ENCODE data around the gene TOLLIP. TPM values are rescaled to one million over a fixed set of nuclear protein-coding genes. Genes with fewer than 3 reads are reported as not detected.

The TOLLIP gene
- polyA plus RNA-seq, 1 experiment, result 38.3 TPM

- H3K27me3 ChIP-seq (ENCODE audit: control insufficient read depth, insufficient read depth, low read length), result no peaks in the 10 kb centered on the region
- POLR2A ChIA-PET, result no interaction called here
- H3K4me3 ChIP-seq (ENCODE audit: low read depth, low read length), result no peak overlapping the region
- DNase-seq (ENCODE audit: low read depth), result no peak
- peaks cover 12% of the 10 kb centered on the region for H3K36me3 ChIP-seq (ENCODE audit: control insufficient read depth, insufficient read depth, low read length)
- TF ChIP-seq, protein P1, sequence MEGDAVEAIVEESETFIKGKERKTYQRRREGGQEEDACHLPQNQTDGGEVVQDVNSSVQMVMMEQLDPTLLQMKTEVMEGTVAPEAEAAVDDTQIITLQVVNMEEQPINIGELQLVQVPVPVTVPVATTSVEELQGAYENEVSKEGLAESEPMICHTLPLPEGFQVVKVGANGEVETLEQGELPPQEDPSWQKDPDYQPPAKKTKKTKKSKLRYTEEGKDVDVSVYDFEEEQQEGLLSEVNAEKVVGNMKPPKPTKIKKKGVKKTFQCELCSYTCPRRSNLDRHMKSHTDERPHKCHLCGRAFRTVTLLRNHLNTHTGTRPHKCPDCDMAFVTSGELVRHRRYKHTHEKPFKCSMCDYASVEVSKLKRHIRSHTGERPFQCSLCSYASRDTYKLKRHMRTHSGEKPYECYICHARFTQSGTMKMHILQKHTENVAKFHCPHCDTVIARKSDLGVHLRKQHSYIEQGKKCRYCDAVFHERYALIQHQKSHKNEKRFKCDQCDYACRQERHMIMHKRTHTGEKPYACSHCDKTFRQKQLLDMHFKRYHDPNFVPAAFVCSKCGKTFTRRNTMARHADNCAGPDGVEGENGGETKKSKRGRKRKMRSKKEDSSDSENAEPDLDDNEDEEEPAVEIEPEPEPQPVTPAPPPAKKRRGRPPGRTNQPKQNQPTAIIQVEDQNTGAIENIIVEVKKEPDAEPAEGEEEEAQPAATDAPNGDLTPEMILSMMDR (IDR thresholded peaks at IDR 0.05; ENCODE audit: insufficient read depth, low read depth, low read length), result no peak
- CTCF ChIA-PET, result no interaction called here
These were observed 14.3 kb downstream of the TOLLIP start for GRCh38 chr11:1295086-1295485.

DNA sequence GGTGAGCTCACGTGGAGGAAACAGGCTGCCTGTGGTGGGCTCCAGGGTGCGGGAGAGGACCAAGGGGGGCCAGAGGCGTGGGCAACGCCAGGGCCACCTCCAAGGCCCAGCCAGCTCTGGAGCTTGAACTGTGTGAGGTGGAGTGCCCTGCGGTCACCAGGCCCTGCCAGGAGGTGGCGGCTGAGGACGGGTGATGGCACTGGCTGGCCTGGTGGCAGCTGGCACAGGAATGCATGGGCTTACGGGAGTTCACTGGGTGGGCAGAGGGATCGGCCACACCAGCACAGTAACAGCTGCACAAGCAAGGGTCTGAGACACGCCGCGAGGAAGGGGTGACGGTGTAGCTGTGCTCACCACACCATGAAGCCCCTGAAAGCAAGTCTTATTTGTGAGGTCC lies 15.8 kb downstream of the TOLLIP start:
- ChIA-PET CTCF (interaction anchor here (1.3 to 1.6 kb wide), 3 partner anchors 12 to 222 kb away, joined by 3 to 5 read pairs (median 4); partner anchors contain the start of gene TOLLIP), POLR2A (no interaction called here)
- Histone ChIP-seq H3K36me3 (ENCODE audit: control insufficient read depth, insufficient read depth, low read length) (peaks cover 22% of the 10 kb centered on the region), H3K27me3 (ENCODE audit: control insufficient read depth, insufficient read depth, low read length) (no peaks in the 10 kb centered on the region), H3K4me3 (ENCODE audit: low read depth, low read length) (no peak overlapping the region)
- TF ChIP-seq, protein P1 (IDR thresholded peaks at IDR 0.05; ENCODE audit: insufficient read depth, low read depth, low read length), result 0 out of 2 replicates have a peak, but pooled peaks have one; percentile 21
- no peak for DNase-seq (ENCODE audit: low read depth)

DNA sequence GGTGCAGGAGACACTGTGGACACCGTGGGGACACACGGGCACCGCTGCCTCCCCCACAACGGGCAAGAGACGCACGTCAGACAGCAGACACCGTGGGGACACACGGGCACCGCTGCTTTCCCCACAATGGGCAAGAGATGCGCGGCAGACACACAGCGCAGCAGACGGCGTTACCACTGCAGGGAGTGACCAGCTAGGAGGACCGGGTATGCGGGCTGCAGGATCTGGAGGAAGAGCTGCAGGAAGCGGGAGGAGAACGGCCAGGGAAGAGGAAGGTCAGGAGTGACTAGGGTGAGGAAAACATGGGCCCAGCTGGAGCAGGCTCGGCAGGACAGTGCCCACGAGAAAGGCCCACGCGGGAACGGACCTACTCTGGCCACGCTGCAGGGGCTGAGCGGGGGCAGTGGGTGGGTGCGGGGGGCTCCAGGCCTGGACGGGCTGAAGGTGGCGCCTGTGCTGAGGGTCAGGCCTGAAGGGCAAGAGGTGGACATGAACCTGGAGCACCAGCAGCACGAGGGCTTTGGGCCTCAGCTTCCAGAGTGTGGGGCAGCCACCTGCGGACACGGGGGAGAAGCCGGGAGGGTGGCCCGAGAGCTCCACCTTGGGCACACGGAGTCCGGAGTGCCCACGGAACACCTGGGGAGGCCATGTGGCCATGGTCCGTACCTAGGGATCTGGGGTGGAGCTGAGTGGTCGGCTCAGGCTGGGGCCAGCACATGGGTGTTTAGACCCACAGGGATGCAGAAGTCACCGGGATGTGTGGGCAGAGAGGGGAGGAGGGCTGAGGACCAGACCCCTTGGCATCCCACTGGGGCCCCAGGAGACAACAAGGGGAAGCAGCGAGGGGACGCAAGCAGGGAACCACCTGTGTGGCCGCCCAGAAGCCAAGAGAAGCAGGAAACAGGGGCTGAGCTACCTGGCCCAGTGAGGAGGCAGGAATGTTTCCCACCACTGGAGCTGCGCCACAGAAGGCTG lies 16.5 kb downstream of the TOLLIP start:
- H3K4me3 ChIP-seq (ENCODE audit: low read depth, low read length), result no peak overlapping the region
- H3K36me3 ChIP-seq (ENCODE audit: control insufficient read depth, insufficient read depth, low read length), result peaks cover 28% of the 10 kb centered on the region
- no peak for DNase-seq (ENCODE audit: low read depth)
- TF ChIP-seq, protein P1 (IDR thresholded peaks at IDR 0.05; ENCODE audit: insufficient read depth, low read depth, low read length), result no peak
- ChIA-PET POLR2A (no interaction called here), CTCF (interaction anchor here (1.3 to 1.6 kb wide), 3 partner anchors 12 to 223 kb away, joined by 3 to 5 read pairs (median 4); partner anchors contain the start of gene TOLLIP)
- H3K27me3 ChIP-seq (ENCODE audit: control insufficient read depth, insufficient read depth, low read length), result no peaks in the 10 kb centered on the region

- H3K4me3 ChIP-seq (ENCODE audit: low read depth, low read length), result no peak overlapping the region
- H3K36me3 ChIP-seq (ENCODE audit: control insufficient read depth, insufficient read depth, low read length), result peaks cover 28% of the 10 kb centered on the region
- DNase-seq (ENCODE audit: low read depth), result no peak
- POLR2A ChIA-PET, result no interaction called here
- TF ChIP-seq, protein P1 (IDR thresholded peaks at IDR 0.05; ENCODE audit: insufficient read depth, low read depth, low read length), result no peak
- H3K27me3 ChIP-seq (ENCODE audit: control insufficient read depth, insufficient read depth, low read length), result no peaks in the 10 kb centered on the region
- CTCF ChIA-PET, result no interaction called here
These were observed 17.3 kb downstream of the TOLLIP start for GRCh38 chr11:1292018-1292643.

Data from BJ (cell line).